Activated CD8-positive, alpha-beta memory T cell treated with anti-CD3 and anti-CD28 coated beads, Interleukin-2, amount 50 U/mL, for 24 hours (primary cell): Measurements from ENCODE around the gene DIPK2A.

ENCODE experiments used
- DNase-seq: peaks from one replicate; pipeline ENCODE4 v3.0.0-alpha.2; 2020; ENCODE audit errors: extremely low read depth

DIPK2A gene

DNA sequence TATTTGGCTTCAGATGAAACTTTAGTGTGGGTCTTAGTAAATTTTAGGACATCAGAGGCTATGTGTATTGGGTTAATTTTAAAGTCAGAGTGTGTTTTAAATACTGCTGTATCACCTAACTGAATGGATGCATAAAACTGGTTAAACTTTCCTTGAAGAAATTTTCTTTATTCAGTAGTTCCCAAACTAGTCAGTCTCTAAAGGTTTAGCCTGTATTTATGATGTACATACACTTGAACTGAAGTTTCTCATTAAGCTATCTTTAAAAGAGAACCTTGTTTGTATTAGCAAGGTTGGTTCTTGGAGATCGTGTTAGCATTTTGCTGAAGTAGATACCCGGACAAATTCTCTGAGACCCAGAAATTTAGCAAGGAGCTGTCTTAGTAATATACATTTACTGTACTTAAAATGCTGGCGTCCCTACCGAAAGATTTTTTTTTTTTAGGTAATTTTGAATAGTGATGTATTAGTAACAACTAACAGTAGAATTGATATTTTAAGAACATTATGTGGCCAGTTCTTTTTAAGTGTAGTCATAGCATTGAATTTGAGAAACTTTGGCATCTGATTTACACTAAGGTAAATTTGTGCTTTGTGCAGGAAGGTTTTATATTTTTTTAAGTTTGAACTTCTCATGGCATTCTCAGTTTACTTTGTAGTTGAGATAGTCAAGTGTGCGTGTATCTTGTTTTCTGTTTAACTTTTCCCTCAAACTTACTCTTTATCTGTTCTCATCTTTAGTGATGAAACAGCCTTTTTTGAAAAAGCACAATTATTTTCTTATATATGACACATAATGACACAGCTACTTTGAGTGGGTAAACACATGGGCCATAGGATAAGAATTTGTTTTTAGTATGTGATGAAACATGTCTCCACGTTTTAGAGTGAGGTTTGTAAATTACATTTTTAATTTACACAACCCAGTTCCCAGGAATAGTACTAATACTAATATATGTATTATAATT, 2.9 kb downstream of the DIPK2A start:
- DNase-seq: no peak

DNA sequence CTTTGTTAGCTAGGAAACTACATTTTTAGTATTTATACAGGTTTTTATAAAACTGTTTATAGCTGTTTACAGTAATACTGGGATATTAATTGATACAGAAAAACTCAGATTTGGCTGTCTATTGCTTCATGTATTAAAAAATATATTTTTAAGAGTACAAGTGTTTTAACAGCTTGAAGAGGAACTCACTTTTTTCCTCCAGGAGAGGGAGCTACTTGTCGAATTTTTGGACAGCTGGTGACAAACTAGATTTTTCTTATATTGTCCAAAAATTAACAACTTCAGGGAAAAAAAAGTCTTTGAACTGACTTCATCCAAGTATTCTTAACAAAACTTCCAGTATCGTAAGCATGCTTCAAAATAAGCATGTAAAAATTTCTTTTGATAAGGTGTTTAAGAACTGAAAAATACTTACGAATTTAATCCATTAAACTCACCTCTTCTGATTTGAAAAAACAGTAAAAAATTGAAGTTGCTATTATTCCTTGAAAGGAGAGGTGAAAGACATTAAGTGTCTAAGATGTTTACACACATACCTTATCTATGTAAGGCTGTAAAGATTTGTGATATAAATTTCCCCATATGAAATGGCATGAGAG, 4.0 kb downstream of the DIPK2A start:
- no peak for DNase-seq

DNA sequence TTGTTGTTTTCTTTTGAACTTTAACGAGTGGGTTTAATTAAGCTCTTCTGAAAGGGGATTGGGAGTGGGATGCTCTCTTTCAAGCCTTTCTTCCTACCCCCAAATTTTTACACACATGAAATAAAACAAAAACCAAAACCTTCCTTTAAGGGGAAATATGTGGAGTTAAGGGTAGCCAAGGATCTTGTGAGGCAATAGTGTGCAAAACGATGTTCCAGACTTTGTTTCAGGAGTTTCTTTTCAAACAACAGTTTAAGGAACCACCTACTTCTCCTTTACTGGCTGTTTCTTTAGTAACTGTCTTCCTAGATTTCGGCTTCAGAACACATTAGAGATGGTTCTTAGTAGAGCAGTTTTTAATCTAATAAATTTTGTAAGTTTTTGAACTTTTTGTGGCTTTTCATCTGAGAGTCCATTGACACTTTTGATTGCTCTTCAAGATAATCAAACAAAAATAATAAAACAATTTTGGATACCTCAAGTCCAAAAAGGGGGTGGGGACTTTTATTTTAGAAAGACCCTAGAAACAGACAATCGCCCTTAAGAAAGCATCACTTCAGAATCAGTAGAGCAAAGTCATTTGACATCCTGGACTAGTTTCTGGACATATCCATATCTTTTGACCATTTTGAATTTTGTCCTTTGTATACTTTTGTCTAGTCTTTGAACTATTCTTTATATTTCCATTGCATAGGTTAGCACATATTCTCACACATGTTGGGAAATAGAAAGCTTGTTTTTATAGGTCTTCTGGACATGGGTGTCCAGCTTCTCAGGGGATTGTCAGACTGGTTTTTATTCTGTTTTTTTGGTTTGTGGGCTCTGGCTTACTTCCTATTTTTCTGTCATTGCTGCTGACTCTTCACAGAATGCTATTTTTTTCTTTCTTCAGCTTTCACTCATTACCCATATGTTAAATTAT, 6.0 kb downstream of the DIPK2A start:
- DNase-seq: no peak

DNA sequence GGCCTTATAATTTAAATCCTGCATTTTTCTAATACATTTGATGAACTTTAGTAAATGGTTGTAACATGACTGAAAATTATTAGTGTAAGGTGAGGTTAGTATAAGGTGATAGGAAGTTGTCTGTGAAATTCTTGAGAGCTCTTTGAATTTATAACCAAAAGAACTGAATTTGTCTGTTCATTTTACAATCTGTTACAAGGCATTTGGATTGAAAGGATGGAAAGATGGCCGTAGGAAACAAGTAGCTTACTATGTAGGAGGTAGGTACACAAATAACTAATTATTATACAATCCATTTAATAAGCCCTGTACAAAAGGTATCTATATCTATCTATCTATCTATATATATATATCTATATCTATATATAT, 6.6 kb downstream of the DIPK2A start:
- no peak for DNase-seq

DNA sequence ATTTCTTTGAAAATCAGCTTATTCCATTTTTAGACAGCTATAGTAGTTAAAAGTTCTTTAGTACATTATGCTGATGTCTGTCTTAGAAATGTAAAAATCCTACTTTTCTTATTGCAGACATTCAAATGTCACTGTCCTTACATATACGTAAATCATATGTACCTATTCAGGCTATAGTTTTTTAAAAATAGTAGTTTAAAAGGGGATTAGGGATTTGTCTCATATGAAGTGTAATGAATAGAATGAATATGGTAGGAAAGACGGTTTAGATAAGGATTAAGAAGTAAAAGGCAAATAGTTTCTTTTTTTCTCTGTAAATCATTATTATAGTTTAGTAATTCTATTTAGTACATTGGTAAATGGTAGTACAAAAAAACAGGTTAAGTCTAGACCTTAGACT, 7.4 kb downstream of the DIPK2A start:
- DNase-seq: no peak

DNA sequence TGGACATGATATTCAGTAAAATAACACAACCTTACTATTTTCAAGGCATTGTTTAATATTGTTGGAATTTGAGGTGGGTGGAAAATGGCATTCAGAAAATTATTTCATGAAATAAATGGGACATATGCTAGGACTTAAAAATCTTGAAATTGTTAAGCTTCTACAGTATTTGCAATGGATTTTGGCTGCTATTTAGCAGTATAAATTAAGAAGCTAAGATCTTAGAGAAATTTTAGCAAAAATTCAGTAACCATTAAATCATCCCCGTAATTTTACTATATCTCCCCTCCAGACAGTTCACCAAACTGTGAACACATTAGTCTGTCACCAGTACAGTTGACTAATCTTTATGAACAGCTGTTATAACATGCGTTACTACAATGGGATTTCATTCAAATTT, 8.2 kb downstream of the DIPK2A start:
- DNase-seq: no peak

DNA sequence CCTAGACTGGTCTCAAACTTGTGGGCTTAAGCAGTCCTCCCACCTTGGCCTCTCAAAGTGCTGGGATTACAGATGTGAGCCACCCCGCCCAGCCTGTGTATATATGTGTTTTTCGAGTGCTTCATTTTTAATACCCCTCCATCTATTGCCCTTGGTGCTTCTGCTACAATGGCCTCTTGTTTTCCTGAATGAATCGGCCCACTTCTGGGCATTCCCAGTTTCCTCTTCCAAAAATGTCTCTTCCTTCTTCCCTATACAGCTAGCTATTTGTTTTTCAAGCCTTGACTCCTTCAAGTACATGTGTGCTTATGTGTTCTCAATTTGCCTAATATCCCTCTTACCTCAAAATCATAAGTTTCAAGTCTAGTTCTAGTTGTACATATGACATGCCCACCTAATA, 16.7 kb downstream of the DIPK2A start:
- DNase-seq: no peak

DNA sequence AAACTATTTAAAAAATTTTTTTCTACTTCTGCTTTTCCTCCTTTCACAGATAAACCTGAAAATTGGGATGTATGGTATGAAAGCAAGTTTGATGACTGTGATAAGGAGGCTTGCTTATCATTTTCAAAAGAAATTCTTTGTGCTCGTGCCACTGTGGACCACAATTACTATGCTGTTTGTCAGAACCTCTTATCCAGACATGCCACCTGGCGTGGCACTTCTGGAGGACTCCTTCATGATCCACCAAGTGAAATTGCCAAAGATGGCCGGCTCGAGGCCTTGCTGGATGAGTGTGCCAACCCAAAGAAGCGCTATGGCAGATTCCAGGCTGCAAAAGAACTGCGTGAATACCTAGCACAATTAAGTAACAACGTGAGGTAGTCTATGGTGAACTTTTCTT, 17.8 kb downstream of the DIPK2A start:
- DNase-seq: no peak

DNA sequence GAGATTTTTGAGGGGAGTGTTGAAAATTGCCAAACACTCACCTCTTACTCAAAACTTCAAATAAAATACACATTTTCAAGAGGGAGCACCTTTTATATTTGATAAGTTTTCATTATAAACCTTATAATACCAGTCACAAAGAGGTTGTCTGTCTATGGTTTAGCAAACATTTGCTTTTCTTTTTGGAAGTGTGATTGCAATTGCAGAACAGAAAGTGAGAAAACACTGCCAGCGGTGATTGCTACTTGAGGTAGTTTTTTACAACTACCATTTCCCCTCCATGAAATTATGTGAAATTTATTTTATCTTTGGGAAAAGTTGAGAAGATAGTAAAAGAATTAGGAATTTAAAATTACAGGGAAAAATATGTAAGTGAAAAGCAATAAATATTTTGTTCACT, 20.1 kb downstream of the DIPK2A start:
- no peak for DNase-seq

DNA sequence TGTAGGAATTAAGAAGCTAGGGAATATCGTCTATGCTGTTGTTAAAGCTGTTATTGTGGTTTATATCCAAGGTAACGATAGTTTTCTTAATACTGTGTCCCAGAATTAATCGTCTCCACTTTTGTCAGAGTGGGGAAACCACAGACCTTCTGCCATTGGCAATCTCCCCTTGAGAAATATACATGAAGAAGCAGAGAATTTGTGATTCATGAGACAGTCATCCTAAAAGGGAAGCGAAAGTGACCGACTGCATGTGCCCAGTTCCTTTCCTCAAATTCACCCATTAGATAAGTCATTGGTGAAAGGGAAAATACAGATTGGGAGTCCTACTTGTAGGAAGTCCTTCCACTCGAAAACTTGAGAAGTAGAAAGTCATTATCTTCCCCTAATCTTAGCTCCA, 26.6 kb downstream of the DIPK2A start:
- no peak for DNase-seq

DNA sequence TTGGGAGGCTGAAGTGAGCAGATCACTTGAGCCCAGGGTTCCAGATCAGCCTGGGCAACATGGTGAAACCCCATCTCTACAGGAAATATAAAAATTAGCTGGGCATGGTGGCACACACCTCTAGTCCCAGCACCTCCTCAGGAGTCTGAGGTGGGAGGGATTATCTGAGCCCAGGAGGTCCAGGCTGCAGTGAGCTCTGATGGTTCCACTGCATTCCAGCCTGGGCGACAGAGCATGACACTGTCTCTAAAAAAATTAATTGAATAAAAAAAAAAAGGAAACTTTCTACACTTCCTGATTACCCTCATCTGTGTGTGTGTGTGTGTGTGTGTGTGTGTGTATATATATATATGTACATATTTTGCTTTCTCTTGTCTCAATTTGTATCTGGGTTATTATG, 31.4 kb downstream of the DIPK2A start:
- DNase-seq: no peak

DNA sequence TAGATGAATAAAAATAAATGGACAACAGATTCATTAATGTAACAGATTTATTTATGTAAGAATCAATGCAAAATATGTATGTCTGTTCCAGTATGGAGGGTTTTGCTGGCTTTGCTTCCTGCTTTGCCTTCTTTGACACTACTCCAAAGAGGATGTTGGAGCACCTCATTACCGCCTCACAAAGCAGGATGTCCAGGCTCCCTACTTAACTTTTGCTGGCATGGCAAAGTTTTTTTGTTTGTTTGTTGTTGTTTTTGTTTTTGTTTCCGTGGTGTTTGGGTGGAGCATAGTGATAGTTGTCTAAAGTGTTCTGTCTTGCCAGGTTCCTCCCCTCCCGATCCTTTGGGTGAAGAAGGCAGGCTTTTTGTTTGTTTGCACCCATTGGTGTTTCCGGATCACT, 38.7 kb downstream of the DIPK2A start:
- DNase-seq: no peak

DNA sequence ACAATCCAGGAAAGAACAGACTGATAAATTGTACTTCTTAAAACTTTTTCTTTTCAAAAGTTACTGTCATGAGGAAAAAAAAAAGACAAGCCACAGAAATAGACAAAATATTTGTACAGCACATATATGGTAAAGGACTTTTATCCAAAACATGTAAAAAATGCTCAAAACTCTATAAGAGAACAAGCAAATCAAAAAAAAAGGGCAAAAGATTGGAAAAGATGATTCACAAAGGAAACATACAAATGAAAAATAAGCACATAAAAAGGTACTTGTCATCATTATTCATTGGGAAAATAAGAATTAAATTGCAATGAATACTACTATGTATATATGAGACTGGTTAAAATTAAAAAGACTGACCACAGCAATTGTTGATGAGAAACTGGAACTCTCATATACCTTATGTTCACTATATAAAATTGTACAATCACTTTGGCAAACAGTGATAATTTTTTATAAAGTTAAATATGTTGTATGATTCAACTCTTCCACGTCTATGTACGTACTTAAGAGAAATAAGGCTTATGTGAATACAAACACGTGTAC, 39.7 kb downstream of the DIPK2A start:
- DNase-seq: no peak

DNA sequence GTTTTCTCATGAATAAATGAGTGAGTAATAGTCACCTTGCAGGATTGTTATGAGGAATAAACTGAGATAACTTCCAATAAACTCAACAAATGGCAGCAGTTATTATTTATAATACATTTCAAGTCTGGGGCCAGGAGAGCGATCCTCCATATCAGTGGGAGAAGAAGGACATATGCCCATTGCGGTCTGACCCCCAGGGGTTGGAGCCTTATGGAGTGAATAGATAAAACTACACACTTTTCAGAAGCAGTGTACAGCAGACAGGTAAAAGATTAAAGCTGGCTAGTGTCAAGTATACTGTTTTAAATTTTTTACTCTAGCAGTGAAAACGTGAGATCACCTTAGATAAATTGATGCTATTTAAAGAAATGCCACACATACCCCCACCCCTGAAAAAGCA, 43.5 kb downstream of the DIPK2A start:
- no peak for DNase-seq

DNA sequence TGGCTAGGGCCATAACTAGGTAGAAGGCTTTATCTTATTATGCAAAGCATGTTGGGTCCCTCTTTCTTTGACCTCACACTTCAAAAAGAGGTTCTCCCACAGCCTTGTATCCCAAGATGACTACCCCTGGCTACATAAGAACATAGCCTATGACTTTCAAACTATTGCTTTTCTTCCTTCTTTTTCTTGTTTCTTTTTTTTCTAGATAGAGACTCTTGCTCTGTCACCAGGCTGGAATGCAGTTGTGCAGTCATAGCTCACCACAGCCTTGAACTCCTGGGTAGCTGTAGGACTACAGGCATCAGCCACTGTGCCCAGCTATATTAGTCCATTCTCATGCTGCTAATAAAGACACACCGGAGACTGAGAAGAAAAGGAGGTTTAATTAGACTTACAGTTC, 47.2 kb downstream of the DIPK2A start:
- no peak for DNase-seq
